ENCODE measurements around the gene MAML2.

MAML2 gene

GRCh38 chr11:96072592-96072991, 270.4 kb downstream of the MAML2 start:
- TF ChIP-seq EZH2 (IDR thresholded peaks at IDR 0.05; ENCODE audit: borderline replicate concordance, low read depth, low read length, severe bottlenecking) (no peak), CTCF (IDR thresholded peaks at IDR 0.05; ENCODE audit: borderline replicate concordance, extremely low read depth, low read length, poor library complexity, severe bottlenecking) (no peak)
- no peaks in the 10 kb centered on the region for H3K79me2 ChIP-seq (ENCODE audit: insufficient read depth, low read length)
- ATAC-seq (ENCODE audit: insufficient read depth, low read depth) = no peak

GRCh38 chr11:96070453-96070852, 272.5 kb downstream of the MAML2 start:
- H3K36me3 ChIP-seq (ENCODE audit: insufficient read depth, low read length) = no peaks in the 10 kb centered on the region
- no peaks in the 10 kb centered on the region for H3K4me1 ChIP-seq (ENCODE audit: insufficient read depth, low read length)
- H3K4me2 ChIP-seq (ENCODE audit: insufficient read depth, low read length) = no peak overlapping the region
- H2AFZ ChIP-seq (ENCODE audit: low read depth, low read length) = no peak overlapping the region
- no peaks in the 10 kb centered on the region for H3K9me3 ChIP-seq (ENCODE audit: insufficient read depth, low read length, severe bottlenecking)
- no peaks in the 10 kb centered on the region for H3K27me3 ChIP-seq (ENCODE audit: insufficient read depth, low read length, poor library complexity)
- no peak overlapping the region for H3K4me3 ChIP-seq (ENCODE audit: low read depth in 1 of 2, low read length in 2 of 2)
- H3K79me2 ChIP-seq (ENCODE audit: insufficient read depth, low read length) = no peaks in the 10 kb centered on the region
- no peak overlapping the region for H3K27ac ChIP-seq (ENCODE audit: low read length)
- ATAC-seq (ENCODE audit: insufficient read depth, low read depth) (no peak), DNase-seq (no peak)
- TF ChIP-seq EZH2 (IDR thresholded peaks at IDR 0.05; ENCODE audit: borderline replicate concordance, low read depth, low read length, severe bottlenecking) (no peak), CTCF (IDR thresholded peaks at IDR 0.05; ENCODE audit: borderline replicate concordance, extremely low read depth, low read length, poor library complexity, severe bottlenecking) (no peak)
- no peaks in the 10 kb centered on the region for H4K20me1 ChIP-seq (ENCODE audit: insufficient read depth, low read length)
- H3K9ac ChIP-seq (ENCODE audit: low read depth, low read length) = no peak overlapping the region

More at GRCh38 chr11:96072592-96072991, 270.4 kb downstream of the MAML2 start:
- Histone ChIP-seq H4K20me1 (ENCODE audit: insufficient read depth, low read length) (no peaks in the 10 kb centered on the region), H2AFZ (ENCODE audit: low read depth, low read length) (no peak overlapping the region), H3K36me3 (ENCODE audit: insufficient read depth, low read length) (no peaks in the 10 kb centered on the region), H3K4me3 (ENCODE audit: low read depth in 1 of 2, low read length in 2 of 2) (no peak overlapping the region), H3K27ac (ENCODE audit: low read length) (no peak overlapping the region), H3K9ac (ENCODE audit: low read depth, low read length) (no peak overlapping the region), H3K4me1 (ENCODE audit: insufficient read depth, low read length) (no peaks in the 10 kb centered on the region), H3K9me3 (ENCODE audit: insufficient read depth, low read length, severe bottlenecking) (no peaks in the 10 kb centered on the region), H3K4me2 (ENCODE audit: insufficient read depth, low read length) (no peak overlapping the region), H3K27me3 (ENCODE audit: insufficient read depth, low read length, poor library complexity) (no peaks in the 10 kb centered on the region)
- no peak for DNase-seq

GRCh38 chr11:96067160-96067559, 275.8 kb downstream of the MAML2 start:
- Histone ChIP-seq H3K27me3 (ENCODE audit: insufficient read depth, low read length, poor library complexity) (no peaks in the 10 kb centered on the region), H3K36me3 (ENCODE audit: insufficient read depth, low read length) (no peaks in the 10 kb centered on the region), H3K9ac (ENCODE audit: low read depth, low read length) (no peak overlapping the region), H3K4me3 (ENCODE audit: low read depth in 1 of 2, low read length in 2 of 2) (no peak overlapping the region), H3K9me3 (ENCODE audit: insufficient read depth, low read length, severe bottlenecking) (no peaks in the 10 kb centered on the region), H4K20me1 (ENCODE audit: insufficient read depth, low read length) (no peaks in the 10 kb centered on the region), H3K79me2 (ENCODE audit: insufficient read depth, low read length) (no peaks in the 10 kb centered on the region), H2AFZ (ENCODE audit: low read depth, low read length) (no peak overlapping the region), H3K4me2 (ENCODE audit: insufficient read depth, low read length) (no peak overlapping the region), H3K4me1 (ENCODE audit: insufficient read depth, low read length) (0 out of 2 replicates have a peak, but pooled peaks cover 4% of the 10 kb centered on the region), H3K27ac (ENCODE audit: low read length) (no peak overlapping the region)
- no peak for ATAC-seq (ENCODE audit: insufficient read depth, low read depth)
- no peak for DNase-seq
- no peak for TF ChIP-seq EZH2 (IDR thresholded peaks at IDR 0.05; ENCODE audit: borderline replicate concordance, low read depth, low read length, severe bottlenecking)
- no peak for TF ChIP-seq CTCF (IDR thresholded peaks at IDR 0.05; ENCODE audit: borderline replicate concordance, extremely low read depth, low read length, poor library complexity, severe bottlenecking)

- Histone ChIP-seq H3K4me2 (ENCODE audit: insufficient read depth, low read length) (no peak overlapping the region), H4K20me1 (ENCODE audit: insufficient read depth, low read length) (no peaks in the 10 kb centered on the region), H3K4me3 (ENCODE audit: low read depth in 1 of 2, low read length in 2 of 2) (no peak overlapping the region), H3K4me1 (ENCODE audit: insufficient read depth, low read length) (0 out of 2 replicates have a peak, but pooled peaks cover 7% of the 10 kb centered on the region), H3K9ac (ENCODE audit: low read depth, low read length) (no peak overlapping the region), H3K27ac (ENCODE audit: low read length) (no peak overlapping the region), H3K27me3 (ENCODE audit: insufficient read depth, low read length, poor library complexity) (no peaks in the 10 kb centered on the region), H3K9me3 (ENCODE audit: insufficient read depth, low read length, severe bottlenecking) (no peaks in the 10 kb centered on the region), H3K36me3 (ENCODE audit: insufficient read depth, low read length) (no peaks in the 10 kb centered on the region), H2AFZ (ENCODE audit: low read depth, low read length) (no peak overlapping the region), H3K79me2 (ENCODE audit: insufficient read depth, low read length) (no peaks in the 10 kb centered on the region)
- no peak for DNase-seq
- no peak for ATAC-seq (ENCODE audit: insufficient read depth, low read depth)
- TF ChIP-seq EZH2 (IDR thresholded peaks at IDR 0.05; ENCODE audit: borderline replicate concordance, low read depth, low read length, severe bottlenecking) (no peak), CTCF (IDR thresholded peaks at IDR 0.05; ENCODE audit: borderline replicate concordance, extremely low read depth, low read length, poor library complexity, severe bottlenecking) (no peak)
These were observed 277.6 kb downstream of the MAML2 start for GRCh38 chr11:96065379-96065778.

Measured in DND-41 (cell line).